ENCODE results near the gene INAFM1. TPM values are rescaled to one million over a fixed set of nuclear protein-coding genes. Genes with fewer than 3 reads are reported as not detected.

The INAFM1 gene
- total RNA-seq: 10 to 100 TPM; 11.3 to 19.2 (median 15.6) TPM
- 2.9 TPM for total RNA-seq (2013)
- total RNA-seq: 2.0 to 8.7 (median 5.2) reads per million in 29 experiments

DNA sequence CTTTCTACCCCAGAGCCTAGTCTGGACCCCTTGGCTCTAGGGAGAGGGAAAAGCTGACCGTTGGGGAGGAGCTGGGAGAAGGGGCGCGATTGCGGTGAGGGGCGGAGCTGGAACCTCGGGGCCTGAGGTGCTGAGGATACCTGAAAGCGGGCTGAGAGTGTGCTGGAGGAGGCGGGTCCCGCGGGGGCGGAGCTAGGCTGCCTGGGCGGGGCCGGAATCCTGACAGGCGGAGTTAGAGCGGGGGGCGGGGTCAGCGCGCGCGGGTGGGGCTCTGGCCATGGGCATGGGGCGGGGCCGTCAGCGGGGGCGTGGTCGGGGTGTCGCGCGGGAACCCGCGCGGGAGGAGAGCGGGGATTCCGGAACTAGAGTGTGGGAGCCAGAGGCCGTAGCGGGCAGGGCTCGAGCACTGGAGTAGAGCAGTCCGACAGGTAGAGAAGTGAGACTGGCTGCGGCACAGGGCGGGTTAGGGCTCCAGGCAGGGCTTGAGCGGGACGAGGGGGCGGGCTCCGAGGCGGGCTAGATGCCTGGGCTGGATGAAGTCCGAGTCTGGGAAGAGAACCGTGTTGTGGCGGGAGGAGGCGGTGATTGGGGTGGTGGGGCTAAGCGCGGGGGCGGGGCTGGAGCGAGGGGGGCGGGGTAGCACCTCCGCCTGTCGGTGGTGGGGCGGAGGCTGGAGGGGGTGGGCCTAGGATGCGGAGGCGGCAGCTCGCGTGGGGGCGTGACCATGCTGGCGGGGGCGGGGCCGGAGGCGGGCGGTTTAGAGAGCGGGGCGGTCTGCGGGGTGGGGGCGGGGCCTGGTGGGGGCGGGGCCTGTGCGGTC lies at the start of gene INAFM1:
INAFM1 (plus strand) TSS at position 815 of the 820 bp plus-strand sequence. CDS start 35 bp downstream, outside the sequence.
- Mint-ChIP-seq H3K27me3 (no peaks in the 10 kb centered on the region), H3K9me3 (no peaks in the 10 kb centered on the region), H3K4me1 (peaks cover 18 to 19% (median 18%) of the 10 kb centered on the region in 3 donors), H3K4me3 (peak within 1 kb of the TSS; percentile 95 to 97 (median 96)), H3K36me3 (peaks cover 8% of the 10 kb centered on the region), H3K27ac (peak within 1 kb of the TSS; percentile 97 to 98)
- POLR2A ChIA-PET: interaction anchor here (0.6 to 1.3 kb wide), 6 partner anchors 18 to 427 kb away, joined by 3 to 9 read pairs (median 6); partner anchors contain the start of gene CCDC9 (in 2 of the 2)
- Histone ChIP-seq H3K9me3 (no peaks in the 10 kb centered on the region), H3K4me3 (ENCODE audit: control insufficient read depth in 1 of 2, extremely low read depth in 1 of 2, low read length in 1 of 2) (peak within 1 kb of the TSS; percentile 78 to 99), H3K36me3 (ENCODE audit: control insufficient read depth in 2 of 2, extremely low read depth in 1 of 2, insufficient read depth in 1 of 2, low read length in 1 of 2) (peaks cover 9 to 20% of the 10 kb centered on the region in 2 donors), H3K27ac (ENCODE audit: low read length) (peak within 1 kb of the TSS; percentile 98), H3K27me3 (replicated peaks in 1 of 2; ENCODE audit: control insufficient read depth in 2 of 2, extremely low read depth in 1 of 2, insufficient read depth in 2 of 2, low read length in 1 of 2) (no peaks in the 10 kb centered on the region), H3K4me1 (ENCODE audit: control insufficient read depth in 1 of 2, extremely low read depth in 1 of 2, insufficient read depth in 2 of 2, low read length in 2 of 2) (peaks cover 0 to 26% of the 10 kb centered on the region in 2 experiments)
- DNase-seq (peak; percentile 92 to 100 (median 99)), ATAC-seq (replicated peaks in 1 of 4) (peak; percentile 76 to 83 (median 76))
- CTCF ChIA-PET: interaction anchor here in 1 of 2 donors (0.6 to 2.0 kb wide), 12 partner anchors 12 to 516 kb away, joined by 3 to 12 read pairs (median 6); partner anchors contain the start of genes CCDC9, DHX34 and ZC3H4
- WGBS (ENCODE audit: insufficient coverage): under 1% methylated on average over 45 of the region's 72 CpGs

DNA sequence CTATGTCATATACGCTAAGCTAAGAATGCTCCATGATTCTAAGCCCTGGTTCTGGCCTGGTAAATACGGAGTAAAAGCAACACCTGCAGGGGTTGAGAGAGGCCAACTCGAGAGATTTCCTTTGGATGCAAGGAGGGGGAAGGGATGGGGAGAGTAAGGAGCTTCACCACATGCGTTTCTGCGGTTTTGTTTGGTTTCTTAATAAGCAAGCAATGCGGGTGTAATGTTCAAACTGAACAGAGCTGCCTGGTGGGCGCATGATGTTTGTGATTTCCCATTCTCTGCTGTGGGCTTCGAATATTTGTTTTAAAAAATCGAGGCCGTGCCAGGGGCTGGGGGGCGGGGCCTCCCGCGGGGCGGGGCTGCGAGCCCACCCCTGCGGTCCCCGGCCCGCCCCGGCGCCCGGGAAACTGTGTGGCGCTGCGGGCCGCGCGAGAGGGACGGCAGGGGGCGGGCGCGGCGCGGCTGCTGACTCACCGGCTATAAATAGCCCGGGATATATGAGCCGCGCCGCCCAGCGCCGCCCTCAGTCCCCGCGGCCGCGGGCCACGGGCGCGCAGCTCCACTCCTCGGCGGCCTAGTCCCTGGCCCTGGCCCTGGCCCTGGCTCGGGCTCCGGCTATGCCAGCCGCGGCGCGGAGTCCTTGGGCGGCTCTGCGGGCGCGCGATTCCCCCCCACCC lies 48.8 kb upstream of the INAFM1 start:
- ChIA-PET CTCF (interaction anchor here (0.6 to 3.5 kb wide), 13 partner anchors 15 to 123 kb away, joined by 3 to 38 read pairs (median 5); partner anchors contain the start of genes CCDC9 (in 1 of the 2) and DHX34 (in 1 of the 2)), POLR2A (interaction anchor here (0.5 to 1.1 kb wide), 10 partner anchors 10 to 1768 kb away, joined by 3 to 9 read pairs (median 6); partner anchors contain the start of genes RUVBL2 (in 1 of the 2) and ZC3H4 (in 1 of the 2))
- H3K4me3 Mint-ChIP-seq: peak overlapping the region in 2 of 3 donors; percentile 41 to 74
- peak overlapping the region; percentile 54 for H3K27ac ChIP-seq (ENCODE audit: low read length)
- peaks cover 27 to 44% of the 10 kb centered on the region in 2 experiments for H3K4me1 ChIP-seq (ENCODE audit: control insufficient read depth in 1 of 2, extremely low read depth in 1 of 2, insufficient read depth in 2 of 2, low read length in 2 of 2)
- peak; percentile 61 to 63 (median 62) for ATAC-seq (replicated peaks in 1 of 4)
- H3K27me3 Mint-ChIP-seq: no peaks in the 10 kb centered on the region
- H3K9me3 ChIP-seq: no peaks in the 10 kb centered on the region
- peak overlapping the region; percentile 74 to 92 for H3K27ac Mint-ChIP-seq
- peaks cover 12 to 16% (median 16%) of the 10 kb centered on the region in 3 donors for H3K4me1 Mint-ChIP-seq
- H3K4me3 ChIP-seq (ENCODE audit: control insufficient read depth in 1 of 2, extremely low read depth in 1 of 2, low read length in 1 of 2): peak overlapping the region in 1 of 2 donors; percentile 53
- H3K36me3 Mint-ChIP-seq: peaks cover 4% of the 10 kb centered on the region
- H3K27me3 ChIP-seq (replicated peaks in 1 of 2; ENCODE audit: control insufficient read depth in 2 of 2, extremely low read depth in 1 of 2, insufficient read depth in 2 of 2, low read length in 1 of 2): peaks cover 0 to 2% of the 10 kb centered on the region in 2 experiments
- peak; percentile 68 to 94 (median 82) for DNase-seq
- WGBS (ENCODE audit: insufficient coverage): 2% methylated on average over 59 of the region's 59 CpGs
- H3K36me3 ChIP-seq (ENCODE audit: control insufficient read depth in 2 of 2, extremely low read depth in 1 of 2, insufficient read depth in 1 of 2, low read length in 1 of 2): peaks cover 5 to 11% of the 10 kb centered on the region in 2 donors
- H3K9me3 Mint-ChIP-seq: no peaks in the 10 kb centered on the region

DNA sequence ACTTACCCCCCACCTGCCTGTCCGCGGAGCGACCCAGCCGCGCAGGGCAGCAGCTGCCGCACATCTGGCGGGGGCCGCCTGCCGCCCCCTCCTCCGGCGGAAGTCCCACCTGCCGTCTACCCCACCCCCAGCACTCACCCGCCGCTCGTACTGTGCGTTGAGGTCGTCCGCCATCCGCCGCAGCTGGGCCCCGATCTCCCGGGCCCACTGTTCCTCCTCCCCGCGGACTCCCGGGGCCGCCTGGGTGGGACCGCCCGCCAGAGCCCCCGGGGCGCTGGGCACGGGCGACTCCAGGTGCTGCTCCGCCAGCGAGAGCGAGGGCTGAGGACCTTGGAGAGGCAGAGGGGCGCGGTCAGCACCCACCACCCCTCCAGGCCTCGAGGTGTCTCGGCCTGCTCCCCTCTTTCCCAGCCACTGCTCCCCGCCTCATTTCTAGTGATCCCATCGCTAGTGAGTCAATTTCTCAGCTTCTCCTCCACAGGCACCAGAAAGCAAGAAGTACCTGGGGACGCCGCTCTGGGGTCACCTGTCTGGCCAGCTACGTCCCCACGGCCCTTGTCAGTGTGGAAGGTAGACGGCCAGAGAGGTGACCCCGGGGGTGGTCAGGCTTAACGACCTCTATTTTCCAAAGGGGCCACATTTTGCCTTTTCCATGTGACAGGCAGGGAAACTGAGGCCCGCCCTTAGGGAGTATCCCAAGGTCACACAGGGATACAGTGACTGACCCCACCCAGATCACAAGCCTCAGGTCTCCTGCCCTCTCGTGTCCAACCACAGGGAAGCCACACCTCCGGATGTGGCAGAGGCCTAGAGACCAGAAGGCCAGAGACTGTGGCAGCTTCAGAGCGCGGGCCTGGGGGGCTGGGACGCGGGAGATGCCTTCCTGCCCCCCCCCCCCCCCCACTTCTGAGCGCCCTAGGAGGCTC lies 48.0 kb upstream of the INAFM1 start:
- peaks cover 4% of the 10 kb centered on the region for H3K36me3 Mint-ChIP-seq
- H3K4me3 ChIP-seq (ENCODE audit: control insufficient read depth in 1 of 2, extremely low read depth in 1 of 2, low read length in 1 of 2): peak overlapping the region; percentile 53 to 65
- no peaks in the 10 kb centered on the region for H3K27me3 Mint-ChIP-seq
- H3K4me3 Mint-ChIP-seq: peak overlapping the region in 2 of 3 donors; percentile 74 to 77
- ATAC-seq (replicated peaks in 1 of 4) (peak; percentile 4 to 13 (median 8)), DNase-seq (peak in 16 of 35 experiments; percentile 14 to 63 (median 32))
- WGBS (ENCODE audit: insufficient coverage): 7% methylated on average over 43 of the region's 56 CpGs
- peaks cover 17 to 20% (median 20%) of the 10 kb centered on the region in 3 donors for H3K4me1 Mint-ChIP-seq
- H3K27ac ChIP-seq (ENCODE audit: low read length): peak overlapping the region; percentile 88
- POLR2A ChIA-PET: interaction anchor here (0.6 to 0.9 kb wide), 2 partner anchors 15 to 17 kb away, joined by 3 to 6 read pairs; no protein-coding TSS in a partner anchor
- no peaks in the 10 kb centered on the region for H3K9me3 ChIP-seq
- CTCF ChIA-PET: interaction anchor here (0.6 to 3.5 kb wide), 10 partner anchors 16 to 81 kb away, joined by 3 to 38 read pairs (median 6); partner anchors contain the start of genes CCDC9 (in 1 of the 2) and INAFM1 (in 1 of the 2)
- peak overlapping the region; percentile 77 to 85 for H3K27ac Mint-ChIP-seq
- peaks cover 29 to 49% of the 10 kb centered on the region in 2 experiments for H3K4me1 ChIP-seq (ENCODE audit: control insufficient read depth in 1 of 2, extremely low read depth in 1 of 2, insufficient read depth in 2 of 2, low read length in 2 of 2)
- H3K36me3 ChIP-seq (ENCODE audit: control insufficient read depth in 2 of 2, extremely low read depth in 1 of 2, insufficient read depth in 1 of 2, low read length in 1 of 2): peaks cover 4 to 5% of the 10 kb centered on the region in 2 donors
- peaks cover 0 to 2% of the 10 kb centered on the region in 2 experiments for H3K27me3 ChIP-seq (replicated peaks in 1 of 2; ENCODE audit: control insufficient read depth in 2 of 2, extremely low read depth in 1 of 2, insufficient read depth in 2 of 2, low read length in 1 of 2)
- no peaks in the 10 kb centered on the region for H3K9me3 Mint-ChIP-seq

DNA sequence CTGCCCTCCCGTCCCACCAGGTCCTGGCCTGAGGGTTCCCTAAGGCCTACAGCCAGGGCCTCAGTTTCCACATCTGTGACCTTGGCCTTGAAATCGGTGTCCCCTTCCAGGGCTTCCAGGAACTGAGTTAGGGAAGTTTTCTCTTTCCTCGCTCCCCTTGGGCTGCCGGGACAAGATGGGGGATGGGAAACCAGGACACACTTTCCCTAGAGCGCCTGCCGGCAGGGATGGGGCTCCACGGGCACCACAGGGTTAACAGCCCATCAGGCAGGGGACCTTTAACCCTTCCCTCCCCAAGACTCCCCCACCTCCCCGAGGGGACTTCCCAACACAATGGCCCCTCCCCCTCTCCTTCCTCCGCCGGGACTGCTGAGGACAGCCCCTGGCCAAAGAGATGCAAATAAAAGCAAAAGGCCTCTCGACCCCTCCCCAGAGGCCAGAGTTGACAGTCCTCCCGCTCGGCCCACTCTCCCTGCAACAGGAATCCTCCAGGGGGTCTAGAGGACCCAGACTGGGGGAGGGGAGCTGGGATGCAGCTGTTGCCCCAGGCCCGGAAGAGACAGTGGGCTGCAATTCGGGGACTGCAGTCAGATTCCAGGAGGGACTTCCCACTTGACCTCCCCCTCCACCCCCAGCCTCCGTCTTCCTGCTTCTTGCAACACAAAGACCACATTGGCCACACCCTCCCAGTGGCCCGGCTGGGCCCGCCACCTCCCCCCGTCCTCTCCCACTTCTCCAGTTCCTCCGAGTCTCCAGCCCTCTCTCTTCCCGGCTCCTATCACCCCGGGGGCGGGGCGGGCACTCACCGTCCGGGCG lies 47.1 kb upstream of the INAFM1 start:
- H3K4me1 ChIP-seq (ENCODE audit: control insufficient read depth in 1 of 2, extremely low read depth in 1 of 2, insufficient read depth in 2 of 2, low read length in 2 of 2): peaks cover 31 to 57% of the 10 kb centered on the region in 2 experiments
- H3K27ac Mint-ChIP-seq: peak overlapping the region; percentile 53 to 77

More for the DNA sequence above, 47.1 kb upstream of the INAFM1 start:
- DNase-seq (peak in 19 of 35 experiments; percentile 8 to 63 (median 31)), ATAC-seq (replicated peaks in 1 of 4) (no peak)
- peaks cover 25 to 29% (median 28%) of the 10 kb centered on the region in 3 donors for H3K4me1 Mint-ChIP-seq
- no peaks in the 10 kb centered on the region for H3K9me3 Mint-ChIP-seq
- 4% methylated on average over 10 of the region's 27 CpGs for WGBS (ENCODE audit: insufficient coverage)
- H3K4me3 ChIP-seq (ENCODE audit: control insufficient read depth in 1 of 2, extremely low read depth in 1 of 2, low read length in 1 of 2): peak overlapping the region; percentile 53 to 65
- no peaks in the 10 kb centered on the region for H3K9me3 ChIP-seq
- peak overlapping the region in 2 of 3 donors; percentile 74 to 77 for H3K4me3 Mint-ChIP-seq
- ChIA-PET CTCF (interaction anchor here (0.6 to 2.1 kb wide), 5 partner anchors 17 to 82 kb away, joined by 3 to 23 read pairs (median 7); partner anchors contain the start of gene INAFM1 (in 1 of the 2)), POLR2A (no interaction called here)
- H3K27me3 Mint-ChIP-seq: no peaks in the 10 kb centered on the region
- H3K36me3 ChIP-seq (ENCODE audit: control insufficient read depth in 2 of 2, extremely low read depth in 1 of 2, insufficient read depth in 1 of 2, low read length in 1 of 2): no peaks in the 10 kb centered on the region
- H3K36me3 Mint-ChIP-seq: no peaks in the 10 kb centered on the region
- peaks cover 0 to 2% of the 10 kb centered on the region in 2 experiments for H3K27me3 ChIP-seq (replicated peaks in 1 of 2; ENCODE audit: control insufficient read depth in 2 of 2, extremely low read depth in 1 of 2, insufficient read depth in 2 of 2, low read length in 1 of 2)
- H3K27ac ChIP-seq (ENCODE audit: low read length): peak overlapping the region; percentile 88

Measured in T-cell (primary cell).